Measurements from ENCODE around the gene CLDN3. TPM values are rescaled to one million over a fixed set of nuclear protein-coding genes. Genes with fewer than 3 reads are reported as not detected.

Gene CLDN3
- polyA plus RNA-seq, 2 of the 4 experiments (the other 2 are of a cell fraction): 1.7 to 2.0 TPM

DNA sequence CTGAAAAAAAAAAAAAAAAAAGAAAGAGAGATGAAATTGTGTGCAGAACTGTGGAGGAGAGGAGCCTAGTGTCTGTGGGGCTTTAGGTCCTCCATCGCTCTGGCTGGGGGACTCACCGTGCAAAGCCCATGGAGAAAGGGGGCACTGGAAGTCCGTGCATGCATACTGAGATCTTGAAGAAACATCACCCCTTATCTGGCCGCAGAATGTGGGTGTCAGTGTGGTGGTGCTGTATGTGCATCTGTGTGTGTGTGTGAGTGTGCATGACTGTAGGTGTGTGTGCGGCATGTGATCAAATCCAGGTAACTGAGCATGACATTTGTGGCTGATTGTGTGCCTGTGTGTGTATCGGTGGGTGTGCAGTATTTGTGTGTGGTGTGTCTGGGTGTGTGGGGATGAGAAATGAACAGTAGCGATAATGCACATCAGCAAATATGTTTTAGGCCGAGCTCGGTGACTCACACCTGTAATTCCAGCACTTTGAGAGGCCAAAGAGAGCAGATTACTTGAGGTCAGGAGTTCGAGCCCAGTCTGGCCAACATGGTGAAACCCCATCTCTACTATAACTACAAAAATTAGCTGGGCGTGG lies 8.8 kb upstream of the CLDN3 start:
- no peak overlapping the region for H3K4me2 ChIP-seq
- ChIA-PET POLR2A (no interaction called here), CTCF (no interaction called here)
- H3K27ac ChIP-seq: no peak overlapping the region
- WGBS (ENCODE audit: missing lambda C conversion rate): 70% methylated on average over 11 of the region's 11 CpGs
- ATAC-seq (peak in 1 of 2 experiments; percentile 29; a peak in 3 of 6 replicates), DNase-seq (ENCODE audit: low read depth in 1 of 2, low spot score in 1 of 2) (no peak), FAIRE-seq (no peak)
- no peak overlapping the region for H3K4me3 ChIP-seq
- no peaks in the 10 kb centered on the region for H3K9me3 ChIP-seq
- H3K4me1 ChIP-seq: peaks cover 5% of the 10 kb centered on the region
- TF ChIP-seq MAFK (IDR thresholded peaks at IDR 0.05; ENCODE audit: partially characterized antibody): peak; percentile 7
- no peak for TF ChIP-seq NPAS2 (CRISPR knock-in tag; IDR thresholded peaks at IDR 0.05; ENCODE audit: borderline replicate concordance)

DNA sequence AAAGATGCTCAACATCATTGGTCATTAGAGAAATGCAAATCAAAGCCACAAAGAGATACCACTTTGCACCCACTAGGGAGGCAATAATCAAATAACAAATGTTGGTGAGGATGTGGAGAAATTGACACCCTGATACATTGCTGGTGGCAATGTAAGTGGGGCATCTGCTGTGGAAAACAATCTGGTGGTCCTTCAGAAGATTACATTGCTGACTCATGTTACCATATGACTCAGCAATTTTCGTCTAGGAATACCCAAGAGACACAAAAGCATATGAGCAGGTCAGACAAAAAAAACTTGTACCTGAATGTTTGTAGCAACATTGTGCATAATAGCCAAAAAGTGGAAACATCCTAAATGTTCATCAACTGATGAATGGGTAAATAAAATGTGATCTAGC lies 4.9 kb upstream of the CLDN3 start:
- CTCF ChIA-PET: no interaction called here
- no peak overlapping the region for H3K4me3 ChIP-seq
- no peaks in the 10 kb centered on the region for H3K9me3 ChIP-seq
- peaks cover 11% of the 10 kb centered on the region for H3K4me1 ChIP-seq
- DNase-seq (ENCODE audit: low read depth in 1 of 2, low spot score in 1 of 2): peak in 1 of 2 experiments; percentile 48
- H3K4me2 ChIP-seq: no peak overlapping the region
- ATAC-seq: no peak
- no peak for FAIRE-seq
- TF ChIP-seq MAFK (IDR thresholded peaks at IDR 0.05; ENCODE audit: partially characterized antibody): peak; percentile 99
- TF ChIP-seq ZC3H11A (IDR thresholded peaks at IDR 0.05): no peak
- no peak for TF ChIP-seq FOSL2 (IDR thresholded peaks at IDR 0.05)
- TF ChIP-seq FOSL2 (CRISPR knock-in tag; IDR thresholded peaks at IDR 0.05): peak; percentile 65
- no peak for TF ChIP-seq JUN (IDR thresholded peaks at IDR 0.05)
- TF ChIP-seq NFE2L2 (conservative IDR thresholded peaks at IDR 0.05; ENCODE audit: low read length): peak; percentile 99
- no peak for TF ChIP-seq RFX5 (IDR thresholded peaks at IDR 0.05)
- no peak for TF ChIP-seq POLR2AphosphoS2 (conservative IDR thresholded peaks at IDR 0.05; ENCODE audit: low read length)
- POLR2A ChIA-PET: no interaction called here
- H3K27ac ChIP-seq: peak overlapping the region; percentile 58 to 78; a peak in 5 of 6 replicates
- WGBS (ENCODE audit: missing lambda C conversion rate): 0% methylated on average over 1 of the region's 1 CpG

DNA sequence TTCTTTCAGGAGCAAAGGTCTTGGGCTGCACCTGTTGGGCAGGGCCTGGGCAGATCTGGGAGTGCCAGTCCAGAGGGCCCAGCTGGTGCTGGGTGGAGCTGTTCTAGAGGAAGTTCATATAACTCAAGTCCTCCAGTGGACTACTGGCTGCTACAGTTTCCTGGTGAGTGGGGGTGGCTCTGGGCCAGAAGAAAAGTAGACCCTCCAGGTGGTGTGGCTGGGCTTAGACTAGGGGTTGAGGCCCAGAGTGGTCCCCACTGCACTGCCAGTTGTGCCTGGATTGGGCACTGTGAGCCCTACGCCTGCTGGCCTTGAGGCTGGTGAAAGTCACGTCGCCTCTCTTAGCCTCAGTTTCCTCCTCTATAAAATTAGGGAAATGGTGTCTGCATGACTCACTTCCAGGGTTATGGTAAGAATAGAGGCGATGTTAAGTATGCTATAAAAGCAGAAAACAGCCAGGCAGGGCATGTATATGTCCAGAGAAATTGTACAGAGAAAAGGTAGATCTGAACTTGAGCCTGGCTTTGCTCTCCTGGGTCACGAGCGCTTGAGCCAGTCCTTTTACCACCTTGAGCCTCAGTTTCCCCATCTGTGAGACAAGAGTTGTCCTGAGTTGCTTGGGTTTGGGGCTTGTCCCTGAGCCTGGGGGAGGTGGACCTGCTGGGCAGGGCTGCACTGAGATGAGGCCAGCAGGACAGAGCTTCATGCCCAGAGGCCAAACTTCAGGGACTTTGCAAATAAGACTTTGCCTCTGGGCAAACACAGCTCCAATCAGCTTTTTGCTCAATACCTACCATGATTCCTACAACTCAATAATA lies 3.8 kb upstream of the CLDN3 start:
- no peak for TF ChIP-seq EHF (CRISPR knock-in tag; IDR thresholded peaks at IDR 0.05)
- no peak for TF ChIP-seq ESRRA (IDR thresholded peaks at IDR 0.05; ENCODE audit: borderline replicate concordance, low read length)
- TF ChIP-seq MAZ (IDR thresholded peaks at IDR 0.05; ENCODE audit: borderline replicate concordance, low read depth, low read length): no peak
- no peak for TF ChIP-seq ZFP36 (IDR thresholded peaks at IDR 0.05; ENCODE audit: borderline replicate concordance, partially characterized antibody)
- TF ChIP-seq, protein P1, sequence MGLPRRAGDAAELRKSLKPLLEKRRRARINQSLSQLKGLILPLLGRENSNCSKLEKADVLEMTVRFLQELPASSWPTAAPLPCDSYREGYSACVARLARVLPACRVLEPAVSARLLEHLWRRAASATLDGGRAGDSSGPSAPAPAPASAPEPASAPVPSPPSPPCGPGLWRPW (IDR thresholded peaks at IDR 0.05): no peak
- TF ChIP-seq GATA3 (IDR thresholded peaks at IDR 0.05; ENCODE audit: borderline replicate concordance): no peak
- no peak for TF ChIP-seq KDM5A (IDR thresholded peaks at IDR 0.05)
- no peak for TF ChIP-seq CEBPB (IDR thresholded peaks at IDR 0.05)
- TF ChIP-seq, protein P2, sequence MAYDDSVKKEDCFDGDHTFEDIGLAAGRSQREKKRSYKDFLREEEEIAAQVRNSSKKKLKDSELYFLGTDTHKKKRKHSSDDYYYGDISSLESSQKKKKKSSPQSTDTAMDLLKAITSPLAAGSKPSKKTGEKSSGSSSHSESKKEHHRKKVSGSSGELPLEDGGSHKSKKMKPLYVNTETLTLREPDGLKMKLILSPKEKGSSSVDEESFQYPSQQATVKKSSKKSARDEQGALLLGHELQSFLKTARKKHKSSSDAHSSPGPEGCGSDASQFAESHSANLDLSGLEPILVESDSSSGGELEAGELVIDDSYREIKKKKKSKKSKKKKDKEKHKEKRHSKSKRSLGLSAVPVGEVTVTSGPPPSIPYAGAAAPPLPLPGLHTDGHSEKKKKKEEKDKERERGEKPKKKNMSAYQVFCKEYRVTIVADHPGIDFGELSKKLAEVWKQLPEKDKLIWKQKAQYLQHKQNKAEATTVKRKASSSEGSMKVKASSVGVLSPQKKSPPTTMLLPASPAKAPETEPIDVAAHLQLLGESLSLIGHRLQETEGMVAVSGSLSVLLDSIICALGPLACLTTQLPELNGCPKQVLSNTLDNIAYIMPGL (CRISPR knock-in tag; IDR thresholded peaks at IDR 0.05; ENCODE audit: borderline replicate concordance): no peak
- TF ChIP-seq RFX5 (IDR thresholded peaks at IDR 0.05): no peak
- TF ChIP-seq JUNB (IDR thresholded peaks at IDR 0.05): no peak
- no peak for TF ChIP-seq ZSCAN20 (CRISPR knock-in tag; IDR thresholded peaks at IDR 0.05)
- TF ChIP-seq, protein P3, sequence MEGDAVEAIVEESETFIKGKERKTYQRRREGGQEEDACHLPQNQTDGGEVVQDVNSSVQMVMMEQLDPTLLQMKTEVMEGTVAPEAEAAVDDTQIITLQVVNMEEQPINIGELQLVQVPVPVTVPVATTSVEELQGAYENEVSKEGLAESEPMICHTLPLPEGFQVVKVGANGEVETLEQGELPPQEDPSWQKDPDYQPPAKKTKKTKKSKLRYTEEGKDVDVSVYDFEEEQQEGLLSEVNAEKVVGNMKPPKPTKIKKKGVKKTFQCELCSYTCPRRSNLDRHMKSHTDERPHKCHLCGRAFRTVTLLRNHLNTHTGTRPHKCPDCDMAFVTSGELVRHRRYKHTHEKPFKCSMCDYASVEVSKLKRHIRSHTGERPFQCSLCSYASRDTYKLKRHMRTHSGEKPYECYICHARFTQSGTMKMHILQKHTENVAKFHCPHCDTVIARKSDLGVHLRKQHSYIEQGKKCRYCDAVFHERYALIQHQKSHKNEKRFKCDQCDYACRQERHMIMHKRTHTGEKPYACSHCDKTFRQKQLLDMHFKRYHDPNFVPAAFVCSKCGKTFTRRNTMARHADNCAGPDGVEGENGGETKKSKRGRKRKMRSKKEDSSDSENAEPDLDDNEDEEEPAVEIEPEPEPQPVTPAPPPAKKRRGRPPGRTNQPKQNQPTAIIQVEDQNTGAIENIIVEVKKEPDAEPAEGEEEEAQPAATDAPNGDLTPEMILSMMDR (IDR thresholded peaks at IDR 0.05): no peak
- TF ChIP-seq, protein P4, sequence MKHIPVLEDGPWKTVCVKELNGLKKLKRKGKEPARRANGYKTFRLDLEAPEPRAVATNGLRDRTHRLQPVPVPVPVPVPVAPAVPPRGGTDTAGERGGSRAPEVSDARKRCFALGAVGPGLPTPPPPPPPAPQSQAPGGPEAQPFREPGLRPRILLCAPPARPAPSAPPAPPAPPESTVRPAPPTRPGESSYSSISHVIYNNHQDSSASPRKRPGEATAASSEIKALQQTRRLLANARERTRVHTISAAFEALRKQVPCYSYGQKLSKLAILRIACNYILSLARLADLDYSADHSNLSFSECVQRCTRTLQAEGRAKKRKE (CRISPR knock-in tag; IDR thresholded peaks at IDR 0.05; ENCODE audit: low read depth): no peak
- no peak for TF ChIP-seq KDM1A (IDR thresholded peaks at IDR 0.05; ENCODE audit: low read depth)
- Histone ChIP-seq H3K4me3 (no peak overlapping the region), H3K27ac (peak overlapping the region in 1 of 2 experiments; percentile 78; a peak in 3 of 6 replicates), H3K4me2 (no peak overlapping the region), H3K4me1 (peaks cover 11% of the 10 kb centered on the region), H3K9me3 (no peaks in the 10 kb centered on the region)
- FAIRE-seq (no peak), ATAC-seq (no peak), DNase-seq (ENCODE audit: low read depth in 1 of 2, low spot score in 1 of 2) (no peak)
- CTCF ChIA-PET: no interaction called here
- POLR2A ChIA-PET: no interaction called here
- WGBS (ENCODE audit: missing lambda C conversion rate): 82% methylated on average over 6 of the region's 6 CpGs
